SK-N-SH (cell line): Measurements from ENCODE around the gene SH3BP4. TPM values are rescaled to one million over a fixed set of nuclear protein-coding genes. Genes with fewer than 3 reads are reported as not detected.

ENCODE experiments used
- CTCF ChIA-PET: fragments of 300-600, 350-600 bp; formaldehyde crosslinking; extraction: SDS; loops from one replicate; lab custom pipeline; 2021; lab: Yijun Ruan, JAX
- POLR2A ChIA-PET: fragments of 350-600 bp; sonication (Branson Sonifier 250); formaldehyde crosslinking; extraction: SDS; loops from one replicate; lab custom pipeline; 2020; ENCODE audit warnings: antibody characterized with exemption, inconsistent platforms; lab: Yijun Ruan, JAX
- DNase-seq: peaks from one replicate; pipeline ENCODE4 v3.0.0; 2012
- H2AFZ ChIP-seq: fragments of 200-600 bp; sonication (generic); 2 replicates; pipeline ENCODE4 v1.8.1; 2016; ENCODE audit warnings: antibody characterized with exemption, mild to moderate bottlenecking, low read depth
- H3F3A ChIP-seq: fragments of 200-600 bp; sonication (generic); replicated peaks from 2 replicates; pipeline ENCODE3; 2016; ENCODE audit warnings: antibody characterized with exemption, mild to moderate bottlenecking; ENCODE audit not compliant: insufficient read depth
- H3K27ac ChIP-seq, 2 experiments: fragments of 200-500 bp in 1 of 2; fragments of 200-600 bp in 1 of 2; sonication (Bioruptor generic) in 1 of 2; sonication (generic), shearing (Covaris generic) in 1 of 2; 2 replicates each; pipeline versions ENCODE4 v1.5.1 to v1.6.1; 2014 to 2016; ENCODE audit warnings: low read depth in 2 of 2, inconsistent platforms in 1 of 2, low read length in 1 of 2, mild to moderate bottlenecking in 1 of 2, mixed read lengths in 1 of 2
- H3K27me3 ChIP-seq: fragments of 200-600 bp; sonication (generic), shearing (Covaris generic); 2 replicates; pipeline ENCODE4 v1.6.1; 2016; ENCODE audit warnings: mixed run types; ENCODE audit not compliant: insufficient read depth
- H3K36me3 ChIP-seq, 2 experiments: fragments of 200-500 bp in 1 of 2; fragments of 200-600 bp in 1 of 2; sonication (Bioruptor generic) in 1 of 2; sonication (generic) in 1 of 2; replicated peaks in 1 of 2; 2 replicates each; pipeline versions ENCODE3 to v1.5.1; 2014 to 2016; ENCODE audit warnings: low read length in 1 of 2, mild to moderate bottlenecking in 1 of 2; ENCODE audit not compliant: insufficient read depth in 2 of 2, control insufficient read depth in 1 of 2
- H3K4me1 ChIP-seq, 2 experiments: fragments of 200-500 bp in 1 of 2; fragments of 200-600 bp in 1 of 2; sonication (Bioruptor generic) in 1 of 2; sonication (generic), shearing (Covaris generic) in 1 of 2; 2 replicates each; pipeline versions ENCODE4 v1.5.1 to v1.6.1; 2014 to 2016; ENCODE audit warnings: low read depth in 1 of 2, low read length in 1 of 2, mixed run types in 1 of 2; ENCODE audit not compliant: insufficient read depth in 2 of 2, control insufficient read depth in 1 of 2
- H3K4me2 ChIP-seq: fragments of 200-600 bp; sonication (generic), shearing (Covaris generic); 2 replicates; pipeline ENCODE4 v1.6.1; 2017; ENCODE audit warnings: mixed run types
- H3K4me3 ChIP-seq, 2 experiments: fragments of 200-500 bp in 1 of 2; fragments of 200-600 bp in 1 of 2; sonication (Bioruptor generic) in 1 of 2; sonication (generic), shearing (Covaris generic) in 1 of 2; 2 replicates each; pipeline versions ENCODE4 v1.5.1 to v1.8.1; 2014 to 2016; ENCODE audit warnings: low read depth in 2 of 2, inconsistent platforms in 1 of 2, low read length in 1 of 2, mild to moderate bottlenecking in 1 of 2, mixed read lengths in 1 of 2, moderate library complexity in 1 of 2
- H3K79me2 ChIP-seq: fragments of 200-600 bp; sonication (generic); 2 replicates; pipeline ENCODE4 v1.8.1; 2017; ENCODE audit warnings: mild to moderate bottlenecking; ENCODE audit not compliant: insufficient read depth
- H3K9ac ChIP-seq: fragments of 200-600 bp; sonication (generic); 2 replicates; pipeline ENCODE4 v1.6.1; 2017; ENCODE audit warnings: mixed run types
- H3K9me2 ChIP-seq: fragments of 200-600 bp; sonication (generic); 2 replicates; pipeline ENCODE4 v1.6.1; 2017; ENCODE audit warnings: mixed run types
- H3K9me3 ChIP-seq: fragments of 200-600 bp; sonication (generic); 2 replicates; pipeline ENCODE4 v1.6.1; 2017; ENCODE audit warnings: mixed run types, mild to moderate bottlenecking, moderate library complexity
- H4K20me1 ChIP-seq: fragments of 200-600 bp; sonication (generic); 2 replicates; pipeline ENCODE4 v1.6.1; 2017; ENCODE audit warnings: mild to moderate bottlenecking, mixed run types; ENCODE audit not compliant: insufficient read depth
- CHD2 ChIP-seq: fragments of 150-350 bp; IDR thresholded peaks from 2 replicates; pipeline ENCODE4 v1.6.1; 2018; ENCODE audit warnings: low read length; ENCODE audit not compliant: partially characterized antibody
- EP300 ChIP-seq, 2 experiments: IDR thresholded peaks; 2 replicates each; pipeline versions ENCODE4 v1.4.0 to v1.6.1; 2012; ENCODE audit warnings: borderline replicate concordance in 1 of 2, low read depth in 1 of 2, low read length in 1 of 2
- EZH2phosphoT487 ChIP-seq: fragments of 200-600 bp; sonication (generic); IDR thresholded peaks from 2 replicates; pipeline ENCODE4 v1.6.1; 2017; ENCODE audit warnings: low read depth, mixed run types, mild to moderate bottlenecking, antibody characterized with exemption, moderate library complexity, borderline replicate concordance
- FOXJ3 ChIP-seq: sonication (generic); formaldehyde crosslinking; IDR thresholded peaks from 2 replicates; pipeline ENCODE4 v1.5.1; 2020; ENCODE audit warnings: mild to moderate bottlenecking, missing genetic modification reagents
- JUND ChIP-seq: IDR thresholded peaks from 2 replicates; pipeline ENCODE4 v1.4.0; 2012
- NFIC ChIP-seq: IDR thresholded peaks from 2 replicates; pipeline ENCODE4 v1.4.0; 2012; ENCODE audit warnings: borderline replicate concordance
- NRF1 ChIP-seq: IDR thresholded peaks from 2 replicates; pipeline ENCODE4 v1.6.1; 2012; ENCODE audit warnings: low read depth, mild to moderate bottlenecking, low read length
- RCOR1 ChIP-seq: fragments of 150-350 bp; IDR thresholded peaks from 2 replicates; pipeline ENCODE4 v1.6.1; 2017; ENCODE audit warnings: antibody characterized with exemption, low read length
- RFX5 ChIP-seq: IDR thresholded peaks from 2 replicates; pipeline ENCODE4 v1.6.1; 2012; ENCODE audit warnings: mild to moderate bottlenecking, improper control_type of control experiment, low read length
- TAF1 ChIP-seq: IDR thresholded peaks from 2 replicates; pipeline ENCODE4 v1.6.1; 2012; ENCODE audit warnings: low read depth, mild to moderate bottlenecking, low read length, moderate library complexity, borderline replicate concordance
- TCF12 ChIP-seq: IDR thresholded peaks from 2 replicates; pipeline ENCODE4 v1.4.0; 2012
- TEAD4 ChIP-seq: IDR thresholded peaks from 2 replicates; pipeline ENCODE4 v1.4.0; 2012; ENCODE audit warnings: mild to moderate bottlenecking, borderline replicate concordance; ENCODE audit not compliant: insufficient read depth
- USF2 ChIP-seq: fragments of 150-350 bp; IDR thresholded peaks from 2 replicates; pipeline ENCODE4 v1.6.1; 2017; ENCODE audit warnings: antibody characterized with exemption, low read length, low read depth, borderline replicate concordance
- YY1 ChIP-seq: IDR thresholded peaks from 2 replicates; pipeline ENCODE4 v1.4.0; 2012; ENCODE audit warnings: low read depth, mild to moderate bottlenecking
- WGBS: methylation state at CpG from one replicate; pipeline ENCODE4 v1.1.6; 2017; ENCODE audit warnings: low lambda C conversion rate; 5-methylcytosine and 5-hydroxymethylcytosine counted together
- polyA plus RNA-seq, 3 experiments: library from polyadenylated mRNA; depleted of rRNA; stranded (reverse); fragments of >200 nt; gene quantifications; 2 replicates each; pipeline ENCODE4 v1.2.3, GENCODE V29; 2012
- TF ChIP-seq, protein P1 (sequence below): fragments of 150-350 bp; IDR thresholded peaks from 2 replicates; pipeline ENCODE4 v1.6.1; 2016; ENCODE audit warnings: mild to moderate bottlenecking, low read depth, low read length
- TF ChIP-seq, protein P2 (sequence below): IDR thresholded peaks from 2 replicates; pipeline ENCODE4 v1.4.0; 2012; ENCODE audit warnings: low read depth, borderline replicate concordance
- TF ChIP-seq, protein P3 (sequence below): IDR thresholded peaks from 2 replicates; pipeline ENCODE4; 2012
- TF ChIP-seq, protein P4 (sequence below): IDR thresholded peaks from 2 replicates; pipeline ENCODE4 v1.4.0; 2012; ENCODE audit warnings: low read depth, borderline replicate concordance

SH3BP4 gene
- polyA plus RNA-seq, 1 of the 3 experiments (the other 2 are of a cell fraction): 27.7 TPM

DNA sequence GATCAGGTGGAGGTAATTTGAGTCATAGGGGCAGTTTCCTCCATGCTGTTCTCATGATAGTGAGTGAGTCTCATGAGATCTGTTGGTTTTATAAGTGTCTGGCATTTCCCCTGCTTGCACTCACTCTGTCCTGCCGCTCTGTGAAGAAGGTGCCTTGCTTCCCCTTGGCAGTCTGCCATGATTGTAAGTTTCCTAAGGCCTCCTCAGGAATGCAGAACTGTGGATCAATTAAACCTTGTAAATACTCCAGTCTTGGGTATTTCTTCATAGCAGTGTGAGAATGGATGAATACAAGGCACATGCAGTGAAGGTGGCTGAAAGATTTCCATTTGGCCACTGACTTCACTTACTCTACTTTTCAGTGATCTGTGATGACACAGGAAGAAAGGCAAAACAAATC lies 133.7 kb downstream of the SH3BP4 start:
- 100% methylated on average over 1 of the region's 1 CpG for WGBS
- Histone ChIP-seq H3K9ac (no peak overlapping the region), H3K27ac (no peak overlapping the region), H3K4me1 (no peaks in the 10 kb centered on the region; a peak in 2 of 4 replicates), H3K79me2 (no peaks in the 10 kb centered on the region), H3K4me2 (no peak overlapping the region), H3F3A (no peaks in the 10 kb centered on the region), H3K27me3 (no peaks in the 10 kb centered on the region), H2AFZ (no peak overlapping the region), H3K9me3 (no peaks in the 10 kb centered on the region), H4K20me1 (no peaks in the 10 kb centered on the region), H3K9me2 (no peaks in the 10 kb centered on the region), H3K36me3 (no peaks in the 10 kb centered on the region), H3K4me3 (no peak overlapping the region)
- TF ChIP-seq EP300 (IDR thresholded peaks at IDR 0.05; ENCODE audit: borderline replicate concordance in 1 of 2, low read depth in 1 of 2, low read length in 1 of 2) (no peak), TEAD4 (no peak), TAF1 (no peak)
- DNase-seq: no peak
- ChIA-PET POLR2A (no interaction called here), CTCF (no interaction called here)

- ChIA-PET CTCF (no interaction called here), POLR2A (no interaction called here)
- 83% methylated on average over 15 of the region's 15 CpGs for WGBS
These were observed 134.8 kb downstream of the SH3BP4 start for GRCh38 chr2:235086481-235087184.

More at GRCh38 chr2:235086481-235087184, 134.8 kb downstream of the SH3BP4 start:
- H2AFZ ChIP-seq: no peak overlapping the region
- H3K36me3 ChIP-seq: no peaks in the 10 kb centered on the region
- H3K27ac ChIP-seq: no peak overlapping the region
- H3K4me3 ChIP-seq: no peak overlapping the region
- H3K27me3 ChIP-seq: no peaks in the 10 kb centered on the region
- no peaks in the 10 kb centered on the region for H3F3A ChIP-seq
- DNase-seq: no peak
- H3K9me3 ChIP-seq: no peaks in the 10 kb centered on the region
- no peaks in the 10 kb centered on the region for H4K20me1 ChIP-seq
- no peak overlapping the region for H3K9ac ChIP-seq
- H3K4me1 ChIP-seq: no peaks in the 10 kb centered on the region; a peak in 1 of 4 replicates
- no peaks in the 10 kb centered on the region for H3K79me2 ChIP-seq
- no peak overlapping the region for H3K4me2 ChIP-seq
- H3K9me2 ChIP-seq: no peaks in the 10 kb centered on the region
- TF ChIP-seq USF2 (no peak), JUND (no peak), YY1 (no peak), TCF12 (no peak), EZH2phosphoT487 (no peak), NRF1 (no peak), EP300 (IDR thresholded peaks at IDR 0.05; ENCODE audit: borderline replicate concordance in 1 of 2, low read depth in 1 of 2, low read length in 1 of 2) (no peak), TEAD4 (no peak), NFIC (no peak), RCOR1 (no peak), RFX5 (no peak), FOXJ3 (no peak), CHD2 (no peak)
- TF ChIP-seq, protein P1, sequence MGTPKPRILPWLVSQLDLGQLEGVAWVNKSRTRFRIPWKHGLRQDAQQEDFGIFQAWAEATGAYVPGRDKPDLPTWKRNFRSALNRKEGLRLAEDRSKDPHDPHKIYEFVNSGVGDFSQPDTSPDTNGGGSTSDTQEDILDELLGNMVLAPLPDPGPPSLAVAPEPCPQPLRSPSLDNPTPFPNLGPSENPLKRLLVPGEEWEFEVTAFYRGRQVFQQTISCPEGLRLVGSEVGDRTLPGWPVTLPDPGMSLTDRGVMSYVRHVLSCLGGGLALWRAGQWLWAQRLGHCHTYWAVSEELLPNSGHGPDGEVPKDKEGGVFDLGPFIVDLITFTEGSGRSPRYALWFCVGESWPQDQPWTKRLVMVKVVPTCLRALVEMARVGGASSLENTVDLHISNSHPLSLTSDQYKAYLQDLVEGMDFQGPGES: no peak
- TF ChIP-seq, protein P2, sequence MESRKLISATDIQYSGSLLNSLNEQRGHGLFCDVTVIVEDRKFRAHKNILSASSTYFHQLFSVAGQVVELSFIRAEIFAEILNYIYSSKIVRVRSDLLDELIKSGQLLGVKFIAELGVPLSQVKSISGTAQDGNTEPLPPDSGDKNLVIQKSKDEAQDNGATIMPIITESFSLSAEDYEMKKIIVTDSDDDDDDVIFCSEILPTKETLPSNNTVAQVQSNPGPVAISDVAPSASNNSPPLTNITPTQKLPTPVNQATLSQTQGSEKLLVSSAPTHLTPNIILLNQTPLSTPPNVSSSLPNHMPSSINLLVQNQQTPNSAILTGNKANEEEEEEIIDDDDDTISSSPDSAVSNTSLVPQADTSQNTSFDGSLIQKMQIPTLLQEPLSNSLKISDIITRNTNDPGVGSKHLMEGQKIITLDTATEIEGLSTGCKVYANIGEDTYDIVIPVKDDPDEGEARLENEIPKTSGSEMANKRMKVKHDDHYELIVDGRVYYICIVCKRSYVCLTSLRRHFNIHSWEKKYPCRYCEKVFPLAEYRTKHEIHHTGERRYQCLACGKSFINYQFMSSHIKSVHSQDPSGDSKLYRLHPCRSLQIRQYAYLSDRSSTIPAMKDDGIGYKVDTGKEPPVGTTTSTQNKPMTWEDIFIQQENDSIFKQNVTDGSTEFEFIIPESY: no peak
- TF ChIP-seq, protein P3, sequence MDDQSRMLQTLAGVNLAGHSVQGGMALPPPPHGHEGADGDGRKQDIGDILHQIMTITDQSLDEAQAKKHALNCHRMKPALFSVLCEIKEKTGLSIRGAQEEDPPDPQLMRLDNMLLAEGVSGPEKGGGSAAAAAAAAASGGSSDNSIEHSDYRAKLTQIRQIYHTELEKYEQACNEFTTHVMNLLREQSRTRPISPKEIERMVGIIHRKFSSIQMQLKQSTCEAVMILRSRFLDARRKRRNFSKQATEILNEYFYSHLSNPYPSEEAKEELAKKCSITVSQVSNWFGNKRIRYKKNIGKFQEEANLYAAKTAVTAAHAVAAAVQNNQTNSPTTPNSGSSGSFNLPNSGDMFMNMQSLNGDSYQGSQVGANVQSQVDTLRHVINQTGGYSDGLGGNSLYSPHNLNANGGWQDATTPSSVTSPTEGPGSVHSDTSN: no peak
- TF ChIP-seq, protein P4, sequence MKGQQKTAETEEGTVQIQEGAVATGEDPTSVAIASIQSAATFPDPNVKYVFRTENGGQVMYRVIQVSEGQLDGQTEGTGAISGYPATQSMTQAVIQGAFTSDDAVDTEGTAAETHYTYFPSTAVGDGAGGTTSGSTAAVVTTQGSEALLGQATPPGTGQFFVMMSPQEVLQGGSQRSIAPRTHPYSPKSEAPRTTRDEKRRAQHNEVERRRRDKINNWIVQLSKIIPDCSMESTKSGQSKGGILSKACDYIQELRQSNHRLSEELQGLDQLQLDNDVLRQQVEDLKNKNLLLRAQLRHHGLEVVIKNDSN: no peak
